HepG2 (cell line): ENCODE measurements around the gene ZNF607. TPM values are rescaled to one million over a fixed set of nuclear protein-coding genes. Genes with fewer than 3 reads are reported as not detected.
"Not testable (repeated sequence)": the region's sequence is repeated elsewhere in the genome, so short reads cannot be mapped to it uniquely, and the experiment has no call there.

ENCODE experiments used
- ATAC-seq: fragments of 200-7000 bp; cut with Tn5 transposase; 3 replicates; pipeline ENCODE4 v1.9.1; 2020; ENCODE audit warnings: mild to moderate bottlenecking, moderate library complexity
- BruUV-seq: library from RNA; stranded (reverse); fragments of 400-500 nt; replicated peaks from 2 replicates; lab custom pipeline; 2021; lab: Mats Ljungman, UMichigan
- CTCF ChIA-PET: fragments of 300-600 bp; formaldehyde crosslinking; extraction: SDS; loops from one replicate; lab custom pipeline; 2021; ENCODE audit warnings: low total read pairs, inconsistent platforms, low intra/inter-chr PET ratio; lab: Yijun Ruan, JAX
- POLR2A ChIA-PET: fragments of 350-600 bp; sonication (Branson Sonifier 250); formaldehyde crosslinking; loops from one replicate; lab custom pipeline; 2020; ENCODE audit warnings: antibody characterized with exemption, inconsistent platforms; lab: Yijun Ruan, JAX
- DNase-seq: peaks from one replicate; pipeline ENCODE4 v3.0.0-alpha.2; 2015; ENCODE audit warnings: low spot score
- FAIRE-seq: peaks from 3 replicates; lab custom pipeline; 2011; peaks lifted over from hg19 to GRCh38; lab: Jason Lieb, UNC
- H2AFZ ChIP-seq: one replicate; pipeline ENCODE4 v1.6.1; 2011; ENCODE audit warnings: low read length, inconsistent platforms
- H3K27ac ChIP-seq: fragments of 300-600 bp; 3 replicates; pipeline ENCODE4 v1.8.0; 2011; ENCODE audit warnings: mixed run types, mild to moderate bottlenecking, mixed read lengths, low read length, inconsistent platforms; ENCODE audit not compliant: insufficient read depth; ENCODE audit errors: extremely low read length
- H3K27me3 ChIP-seq, 2 experiments: fragments of 200-600 bp in 1 of 2; 2 replicates in 1 of 2; 3 replicates in 1 of 2; pipeline versions ENCODE4 v1.6.0 to v1.8.0; 2011; ENCODE audit warnings: low read length in 2 of 2, mild to moderate bottlenecking in 2 of 2, moderate library complexity in 2 of 2, inconsistent platforms in 1 of 2; ENCODE audit not compliant: insufficient read depth in 2 of 2, control insufficient read depth in 1 of 2
- H3K36me3 ChIP-seq, 2 experiments: fragments of 200-600 bp in 1 of 2; replicated peaks in 1 of 2; 2 replicates in 1 of 2; 3 replicates in 1 of 2; pipeline versions ENCODE4 v1.5.1 to v1.8.0; 2011; ENCODE audit warnings: low read length in 2 of 2, inconsistent platforms in 1 of 2; ENCODE audit not compliant: insufficient read depth in 2 of 2, control insufficient read depth in 1 of 2
- H3K4me1 ChIP-seq: 2 replicates; pipeline ENCODE4 v1.5.1; 2012; ENCODE audit warnings: low read length, inconsistent platforms; ENCODE audit not compliant: insufficient read depth
- H3K4me2 ChIP-seq: 2 replicates; pipeline ENCODE4 v1.6.0; 2011; ENCODE audit warnings: low read depth, low read length, inconsistent platforms
- H3K4me3 ChIP-seq, 3 experiments: fragments of 200-600 bp in 1 of 3; sonication (generic), shearing (Covaris generic) in 1 of 3; replicated peaks in 1 of 3; 2 replicates each; pipeline ENCODE4 v1.5.1; 2011 to 2016; ENCODE audit warnings: low read length in 3 of 3, inconsistent platforms in 2 of 3, low read depth in 2 of 3, mild to moderate bottlenecking in 2 of 3, control low read depth in 1 of 3, mixed read lengths in 1 of 3; ENCODE audit not compliant: insufficient read depth in 1 of 3
- H3K79me2 ChIP-seq: one replicate; pipeline ENCODE4 v1.6.1; 2011; ENCODE audit warnings: low read length, inconsistent platforms; ENCODE audit not compliant: insufficient read depth
- H3K9ac ChIP-seq: 2 replicates; pipeline ENCODE4 v1.6.0; 2011; ENCODE audit warnings: mild to moderate bottlenecking, low read depth, low read length, inconsistent platforms; ENCODE audit not compliant: insufficient read depth
- H3K9me3 ChIP-seq: 2 replicates; pipeline ENCODE4 v1.5.1; 2012; ENCODE audit warnings: mild to moderate bottlenecking, low read length
- H4K20me1 ChIP-seq: 2 replicates; pipeline ENCODE4 v1.6.0; 2011; ENCODE audit warnings: inconsistent platforms, mild to moderate bottlenecking, low read length, moderate library complexity; ENCODE audit not compliant: insufficient read depth
- AGO1 ChIP-seq: fragments of 200-400 bp; formaldehyde crosslinking; IDR thresholded peaks from 2 replicates; pipeline ENCODE4 v1.6.1; 2017; ENCODE audit warnings: mild to moderate bottlenecking, low read depth, low read length, moderate library complexity; ENCODE audit not compliant: poor library complexity, severe bottlenecking
- ZBTB42 ChIP-seq: sonication (generic); formaldehyde crosslinking; IDR thresholded peaks from 2 replicates; pipeline ENCODE4 v1.5.0; 2020; ENCODE audit warnings: mild to moderate bottlenecking, missing genetic modification reagents
- ZNF121 ChIP-seq: sonication (generic); formaldehyde crosslinking; IDR thresholded peaks from 2 replicates; pipeline ENCODE4 v1.5.0; 2020; ENCODE audit warnings: mild to moderate bottlenecking, missing genetic modification reagents
- ZNF263 ChIP-seq: sonication (generic); formaldehyde crosslinking; IDR thresholded peaks from 2 replicates; pipeline ENCODE4 v1.4.0; 2020; ENCODE audit warnings: missing genetic modification reagents
- ZNF274 ChIP-seq: sonication (generic); formaldehyde crosslinking; IDR thresholded peaks from 2 replicates; pipeline ENCODE4 v1.5.1; 2020; ENCODE audit warnings: mild to moderate bottlenecking, missing genetic modification reagents
- WGBS: methylation state at CpG from one replicate; pipeline ENCODE4 v1.1.6; 2017; ENCODE audit warnings: low lambda C conversion rate; 5-methylcytosine and 5-hydroxymethylcytosine counted together
- in situ Hi-C: cut with HindIII; loops from 2 replicates; pipeline ENCODE4 v1.10.0; 2017; ENCODE audit warnings: low pct_unique_long_range_greater_than_20kb; ENCODE audit not compliant: extremely low pct_ligation_motif_present
- intact Hi-C: fragments of 100-400 bp; cut with micrococcal nuclease; formaldehyde crosslinking; loops from one replicate; pipeline ENCODE4 v1.10.0; 2022; ENCODE audit not compliant: unreplicated experiment
- polyA plus RNA-seq, 8 experiments: library from polyadenylated mRNA; depleted of rRNA in 3 of 8; stranded (reverse) in 7 of 8; unstranded in 1 of 8; fragments of >200 nt; fragmentation: Illumina TruSeq in 4 of 8; extraction: Trizol in 4 of 8; gene quantifications; 2 replicates each; pipeline versions ENCODE4 v1.2.1 to v1.2.3, GENCODE V29; 2011 to 2016; ENCODE audit warnings: low read depth in 4 of 8, missing spikeins in 1 of 8, mixed read lengths in 1 of 8; ENCODE audit not compliant: insufficient read depth in 1 of 8
- total RNA-seq, 5 experiments: library from RNA; depleted of rRNA; stranded (reverse); fragments of >200 nt; fragmentation: Illumina TruSeq; extraction: Trizol; gene quantifications; 2 replicates each; pipeline ENCODE4 v1.2.3, GENCODE V29; 2016; ENCODE audit warnings: low read depth in 1 of 5
- TF ChIP-seq, protein P1 (sequence below): sonication (generic); formaldehyde crosslinking; conservative IDR thresholded peaks from 2 replicates; pipeline ENCODE4 v1.5.0; 2020; ENCODE audit warnings: missing genetic modification reagents

The ZNF607 gene
- total and polyA plus RNA-seq, 2 of the 13 experiments (the other 11 are each of a cell fraction or from before 2014, with no cell fraction given): 3.8 to 8.3 TPM

DNA sequence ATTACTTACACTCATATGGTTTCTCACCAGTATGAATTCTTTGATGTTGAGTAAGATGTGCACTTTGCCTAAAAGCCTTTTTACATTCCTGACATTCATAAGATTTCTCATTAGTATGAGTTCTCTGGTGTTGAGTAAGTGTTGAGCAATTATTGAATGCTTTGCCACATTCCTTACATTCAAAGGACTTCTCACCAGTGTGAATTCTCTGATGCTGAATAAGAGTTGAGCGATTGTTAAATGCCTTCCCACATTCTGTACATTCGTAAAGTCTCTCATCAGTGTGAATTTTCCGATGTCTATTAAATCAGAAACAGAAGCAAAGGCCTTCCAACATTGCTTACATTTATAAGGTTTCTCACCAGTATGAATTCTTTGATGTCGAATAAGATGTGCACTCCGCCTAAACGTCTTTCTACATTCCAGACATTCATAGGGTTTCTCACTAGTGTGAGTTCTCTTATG lies 50.1 kb downstream of the ZNF607 start:
- TF ChIP-seq ZNF263 (CRISPR knock-in tag) (no peak), ZNF274 (peak; percentile 78; the same call in 1 of the 2 replicates), AGO1 (no peak), ZBTB42 (CRISPR knock-in tag) (no peak)
- TF ChIP-seq, protein P1, sequence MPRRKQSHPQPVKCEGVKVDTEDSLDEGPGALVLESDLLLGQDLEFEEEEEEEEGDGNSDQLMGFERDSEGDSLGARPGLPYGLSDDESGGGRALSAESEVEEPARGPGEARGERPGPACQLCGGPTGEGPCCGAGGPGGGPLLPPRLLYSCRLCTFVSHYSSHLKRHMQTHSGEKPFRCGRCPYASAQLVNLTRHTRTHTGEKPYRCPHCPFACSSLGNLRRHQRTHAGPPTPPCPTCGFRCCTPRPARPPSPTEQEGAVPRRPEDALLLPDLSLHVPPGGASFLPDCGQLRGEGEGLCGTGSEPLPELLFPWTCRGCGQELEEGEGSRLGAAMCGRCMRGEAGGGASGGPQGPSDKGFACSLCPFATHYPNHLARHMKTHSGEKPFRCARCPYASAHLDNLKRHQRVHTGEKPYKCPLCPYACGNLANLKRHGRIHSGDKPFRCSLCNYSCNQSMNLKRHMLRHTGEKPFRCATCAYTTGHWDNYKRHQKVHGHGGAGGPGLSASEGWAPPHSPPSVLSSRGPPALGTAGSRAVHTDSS (CRISPR knock-in tag): no peak
- no TSS peak for BruUV-seq

DNA sequence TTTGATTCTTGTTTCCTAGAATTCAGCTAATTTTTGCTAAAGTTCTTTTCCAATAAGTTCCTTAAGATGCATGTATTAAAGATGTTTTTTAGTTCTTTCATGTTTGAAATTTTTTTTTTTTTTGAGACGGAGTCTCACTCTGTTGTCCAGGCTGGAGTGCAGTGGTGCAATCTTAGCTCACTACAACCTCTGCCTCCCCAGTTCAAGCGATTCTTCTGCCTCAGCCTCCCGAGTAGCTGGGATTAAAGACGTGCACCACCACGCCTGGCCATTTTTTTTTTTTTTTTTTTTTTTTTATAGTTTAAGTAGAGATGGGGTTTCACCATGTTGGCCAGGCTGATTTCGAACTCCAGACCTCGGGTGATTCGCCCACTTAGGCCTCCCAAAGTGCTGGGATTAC lies 62.4 kb downstream of the ZNF607 start:
- Histone ChIP-seq H3K9me3 (peaks cover 15% of the 10 kb centered on the region), H3K4me2 (peak overlapping the region; percentile 98)
- not testable (repeated sequence) for H2AFZ ChIP-seq, H3K27me3 ChIP-seq, H3K27ac ChIP-seq, ATAC-seq
- peak; percentile 60; the same call in 1 of the 2 replicates for TF ChIP-seq ZNF121 (CRISPR knock-in tag)
- TF ChIP-seq, all 625 proteins: peak for 1; not testable (repeated sequence) for 624
- BruUV-seq, H3K4me3 ChIP-seq, FAIRE-seq, DNase-seq, H3K36me3 ChIP-seq, H4K20me1 ChIP-seq, in situ Hi-C loops, H3K9ac ChIP-seq, CTCF ChIA-PET: not testable (repeated sequence)
- whole genome bisulfite sequencing: 98% methylated on average over 8 of the region's 8 CpGs
- intact Hi-C loops: loop anchor here (5.0 kb wide), 2 partner anchors 65 to 190 kb away; partner anchors contain the start of genes ZNF540, ZNF569, ZNF570 and ZNF571
- Histone ChIP-seq H3K4me1 (peaks cover 15% of the 10 kb centered on the region), H3K79me2 (peaks cover 24% of the 10 kb centered on the region)
- POLR2A ChIA-PET: interaction anchor here (1.3 kb wide), 1 partner anchor 63 kb away, joined by 3 read pairs; the partner anchor contains the start of genes ZNF540 and ZNF571

More for the DNA sequence above, 50.1 kb downstream of the ZNF607 start:
- DNase-seq: no peak
- in situ Hi-C loops (no loop called here), intact Hi-C loops (no loop called here)
- FAIRE-seq: no peak
- H3K9ac ChIP-seq: no peak overlapping the region
- no peak overlapping the region for H3K27ac ChIP-seq
- no peaks in the 10 kb centered on the region for H3K36me3 ChIP-seq
- no peak for ATAC-seq
- ChIA-PET CTCF (no interaction called here), POLR2A (no interaction called here)
- H3K4me2 ChIP-seq: no peak overlapping the region
- H2AFZ ChIP-seq: no peak overlapping the region
- H3K4me1 ChIP-seq: no peaks in the 10 kb centered on the region
- no peak overlapping the region for H3K4me3 ChIP-seq
- 73% methylated on average over 6 of the region's 6 CpGs for WGBS
- H4K20me1 ChIP-seq: no peaks in the 10 kb centered on the region
- no peaks in the 10 kb centered on the region for H3K27me3 ChIP-seq
- H3K9me3 ChIP-seq: peaks cover 96% of the 10 kb centered on the region
- no peaks in the 10 kb centered on the region for H3K79me2 ChIP-seq
